Measurements from ENCODE around the gene KIAA2012.

DNA sequence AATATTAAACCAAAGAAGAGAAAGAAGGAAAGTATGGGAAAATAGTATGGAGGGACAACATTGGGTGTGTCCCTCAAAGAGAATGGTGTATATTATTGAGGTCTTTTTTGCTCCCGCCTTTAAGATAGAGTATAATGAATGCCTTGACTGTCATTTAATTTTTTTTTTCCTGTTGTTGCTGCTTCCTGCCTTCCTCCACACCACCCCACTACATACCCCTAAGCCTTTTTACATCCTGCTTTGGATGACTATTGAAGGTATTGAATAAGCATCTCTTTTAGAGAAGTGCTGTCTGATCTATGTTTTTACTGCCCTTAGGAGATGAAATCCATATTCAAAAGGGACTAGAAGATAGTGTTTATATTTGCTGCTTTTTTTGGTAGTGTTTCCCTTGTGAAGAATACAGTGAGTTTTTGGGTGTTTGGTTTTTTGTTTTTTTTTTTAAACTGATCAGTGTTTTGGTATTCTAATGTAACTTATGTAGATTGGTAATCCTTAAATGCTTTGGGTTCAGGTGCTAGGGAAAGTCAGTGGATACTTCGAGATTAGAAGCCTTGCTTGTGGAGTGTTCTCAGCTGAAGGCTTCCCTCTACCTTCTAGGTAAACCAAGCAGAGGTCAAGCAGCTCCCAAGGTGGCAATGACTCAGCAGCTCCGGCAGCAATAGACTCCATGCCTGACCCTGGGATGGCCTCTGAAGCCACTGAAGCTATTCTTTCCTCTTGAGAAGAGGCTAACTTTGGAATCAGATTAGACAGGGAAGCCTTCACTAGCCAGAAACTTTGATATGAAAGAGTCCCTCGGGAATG lies 34.4 kb upstream of the KIAA2012 start:
- TF ChIP-seq, protein P1, sequence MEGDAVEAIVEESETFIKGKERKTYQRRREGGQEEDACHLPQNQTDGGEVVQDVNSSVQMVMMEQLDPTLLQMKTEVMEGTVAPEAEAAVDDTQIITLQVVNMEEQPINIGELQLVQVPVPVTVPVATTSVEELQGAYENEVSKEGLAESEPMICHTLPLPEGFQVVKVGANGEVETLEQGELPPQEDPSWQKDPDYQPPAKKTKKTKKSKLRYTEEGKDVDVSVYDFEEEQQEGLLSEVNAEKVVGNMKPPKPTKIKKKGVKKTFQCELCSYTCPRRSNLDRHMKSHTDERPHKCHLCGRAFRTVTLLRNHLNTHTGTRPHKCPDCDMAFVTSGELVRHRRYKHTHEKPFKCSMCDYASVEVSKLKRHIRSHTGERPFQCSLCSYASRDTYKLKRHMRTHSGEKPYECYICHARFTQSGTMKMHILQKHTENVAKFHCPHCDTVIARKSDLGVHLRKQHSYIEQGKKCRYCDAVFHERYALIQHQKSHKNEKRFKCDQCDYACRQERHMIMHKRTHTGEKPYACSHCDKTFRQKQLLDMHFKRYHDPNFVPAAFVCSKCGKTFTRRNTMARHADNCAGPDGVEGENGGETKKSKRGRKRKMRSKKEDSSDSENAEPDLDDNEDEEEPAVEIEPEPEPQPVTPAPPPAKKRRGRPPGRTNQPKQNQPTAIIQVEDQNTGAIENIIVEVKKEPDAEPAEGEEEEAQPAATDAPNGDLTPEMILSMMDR (IDR thresholded peaks at IDR 0.05; ENCODE audit: low read depth, low read length): no peak
- TF ChIP-seq EZH2phosphoT487 (IDR thresholded peaks at IDR 0.05; ENCODE audit: low read depth): no peak

Data from OCI-LY3 (cell line).